MCF 10A (cell line): ENCODE measurements around the gene HADHB. TPM values are rescaled to one million over a fixed set of nuclear protein-coding genes. Genes with fewer than 3 reads are reported as not detected.
"Not testable (repeated sequence)": the region's sequence is repeated elsewhere in the genome, so short reads cannot be mapped to it uniquely, and the experiment has no call there.

Experiments used
- BruUV-seq: library from RNA; stranded (reverse); fragments of 400-500 nt; replicated peaks from 2 replicates; lab custom pipeline; 2021; lab: Mats Ljungman, UMichigan
- CTCF ChIA-PET: fragments of 300-600 bp; sonication (Branson Sonifier 250); formaldehyde crosslinking; extraction: SDS; loops from one replicate; lab custom pipeline; 2021; ENCODE audit warnings: antibody characterized with exemption, inconsistent platforms; lab: Yijun Ruan, JAX
- POLR2A ChIA-PET: fragments of 300-600, 350-650 bp; sonication (Branson Sonifier 250); formaldehyde crosslinking; extraction: SDS; loops from one replicate; lab custom pipeline; 2020; ENCODE audit warnings: antibody characterized with exemption, inconsistent platforms; lab: Yijun Ruan, JAX
- DNase-seq: peaks from one replicate; pipeline ENCODE4 v3.0.0-alpha.2; 2018; ENCODE audit not compliant: unreplicated experiment
- H3K27ac Mint-ChIP-seq: one replicate; pipeline ENCODE4 v1.8.0; 2022; ENCODE audit warnings: mild to moderate bottlenecking, low read depth, mixed read lengths; ENCODE audit not compliant: unreplicated experiment
- H3K27me3 Mint-ChIP-seq: one replicate; pipeline ENCODE4 v1.8.0; 2022; ENCODE audit warnings: mixed read lengths; ENCODE audit not compliant: insufficient read depth, unreplicated experiment
- H3K36me3 Mint-ChIP-seq: one replicate; pipeline ENCODE4 v1.8.0; 2022; ENCODE audit warnings: mild to moderate bottlenecking, moderate library complexity, mixed read lengths; ENCODE audit not compliant: insufficient read depth, unreplicated experiment
- H3K4me1 Mint-ChIP-seq: one replicate; pipeline ENCODE4 v1.8.0; 2022; ENCODE audit warnings: mixed read lengths; ENCODE audit not compliant: insufficient read depth, unreplicated experiment
- H3K4me3 Mint-ChIP-seq: one replicate; pipeline ENCODE4 v1.8.0; 2022; ENCODE audit warnings: mild to moderate bottlenecking, moderate library complexity, mixed read lengths; ENCODE audit not compliant: unreplicated experiment
- H3K9me3 Mint-ChIP-seq: one replicate; pipeline ENCODE4 v1.8.0; 2022; ENCODE audit warnings: mixed read lengths; ENCODE audit not compliant: unreplicated experiment
- CTCF ChIP-seq: fragments of 200-600 bp; IDR thresholded peaks from one replicate; pipeline ENCODE4 v1.8.0; 2022; ENCODE audit warnings: antibody characterized with exemption, mild to moderate bottlenecking; ENCODE audit not compliant: unreplicated experiment
- intact Hi-C: fragments of 100-400 bp; cut with micrococcal nuclease; formaldehyde crosslinking; loops from 2 replicates; pipeline ENCODE4 v1.14.1; 2022
- total RNA-seq: library from RNA; stranded (reverse); gene quantifications from 2 replicates; pipeline ENCODE4 v1.2.3, GENCODE V29; 2022

The HADHB gene
- total RNA-seq, 1 experiment from 2014 or later: 143 TPM

GRCh38 chr2:26268213-26268612 is 23.5 kb downstream of the HADHB start:
- peaks cover 54% of the 10 kb centered on the region for H3K36me3 Mint-ChIP-seq
- DNase-seq: peak; percentile 35
- no peaks in the 10 kb centered on the region for H3K9me3 Mint-ChIP-seq
- ChIA-PET POLR2A (interaction anchor here (0.6 to 20.6 kb wide), 10 partner anchors 8 to 77 kb away, joined by 3 to 694 read pairs (median 5); partner anchors contain the start of genes ADGRF3, HADHA, HADHB and SELENOI), CTCF (no interaction called here)
- H3K4me3 Mint-ChIP-seq: no peak overlapping the region
- peaks cover 23% of the 10 kb centered on the region for H3K4me1 Mint-ChIP-seq
- intact Hi-C loops: no loop called here
- BruUV-seq: no TSS peak
- no peaks in the 10 kb centered on the region for H3K27me3 Mint-ChIP-seq
- H3K27ac Mint-ChIP-seq: no peak overlapping the region
- no peak for TF ChIP-seq CTCF

GRCh38 chr2:26268670-26269385 is 24.1 kb downstream of the HADHB start:
- ChIA-PET CTCF (interaction anchor here (1.2 kb wide), 1 partner anchor 24 kb away, joined by 4 read pairs; the partner anchor contains the start of gene HADHB), POLR2A (interaction anchor here (0.6 to 20.6 kb wide), 15 partner anchors 9 to 77 kb away, joined by 3 to 694 read pairs (median 4); partner anchors contain the start of genes ADGRF3, HADHA, HADHB and SELENOI)
- H3K4me3 Mint-ChIP-seq, H3K27me3 Mint-ChIP-seq, H3K9me3 Mint-ChIP-seq, intact Hi-C loops, BruUV-seq: not testable (repeated sequence)
- H3K27ac Mint-ChIP-seq: peak overlapping the region; percentile 50
- peak; percentile 66 for DNase-seq
- H3K4me1 Mint-ChIP-seq: peaks cover 28% of the 10 kb centered on the region
- H3K36me3 Mint-ChIP-seq: peaks cover 53% of the 10 kb centered on the region

- POLR2A ChIA-PET: interaction anchor here (0.8 to 20.6 kb wide), 12 partner anchors 9 to 391 kb away, joined by 3 to 694 read pairs (median 7); partner anchors contain the start of genes ADGRF3, ASXL2, HADHA and HADHB
- peak; percentile 42 for DNase-seq
These were observed 24.9 kb downstream of the HADHB start for GRCh38 chr2:26269571-26270158.

GRCh38 chr2:26270373-26270772 is 25.6 kb downstream of the HADHB start:
- ChIA-PET POLR2A (interaction anchor here (0.8 to 20.6 kb wide), 10 partner anchors 8 to 392 kb away, joined by 3 to 694 read pairs (median 8); partner anchors contain the start of genes ADGRF3, ASXL2, HADHA and HADHB), CTCF (interaction anchor here (0.6 to 1.4 kb wide), 4 partner anchors 12 to 60 kb away, joined by 3 to 5 read pairs (median 4); partner anchors contain the start of gene HADHB)
- no peak for TF ChIP-seq CTCF
- Mint-ChIP-seq H3K36me3 (peaks cover 43% of the 10 kb centered on the region), H3K27ac (peak overlapping the region; percentile 50), H3K4me1 (peaks cover 34% of the 10 kb centered on the region), H3K4me3 (no peak overlapping the region), H3K9me3 (no peaks in the 10 kb centered on the region), H3K27me3 (no peaks in the 10 kb centered on the region)
- no peak for DNase-seq
- intact Hi-C loops: no loop called here
- BruUV-seq: no TSS peak

More at GRCh38 chr2:26269571-26270158, 24.9 kb downstream of the HADHB start:
- no peak for TF ChIP-seq CTCF
- Mint-ChIP-seq H3K4me3 (no peak overlapping the region), H3K27me3 (no peaks in the 10 kb centered on the region), H3K9me3 (no peaks in the 10 kb centered on the region), H3K36me3 (peaks cover 44% of the 10 kb centered on the region), H3K4me1 (peaks cover 28% of the 10 kb centered on the region), H3K27ac (peak overlapping the region; percentile 50)
- BruUV-seq: no TSS peak
- intact Hi-C loops: no loop called here
- CTCF ChIA-PET: interaction anchor here (0.6 to 1.4 kb wide), 4 partner anchors 11 to 250 kb away, joined by 3 to 4 read pairs (median 3); partner anchors contain the start of gene HADHB
